HUES48 (cell line): ENCODE data around the gene BDH1.

Experiments used
- H3K27ac ChIP-seq: one replicate; pipeline ENCODE4 v1.7.0; 2013; ENCODE audit warnings: low read depth, low read length, inconsistent platforms
- H3K27me3 ChIP-seq: 2 replicates; pipeline ENCODE4 v1.6.1; 2013; ENCODE audit warnings: mild to moderate bottlenecking, low read length; ENCODE audit not compliant: control insufficient read depth, insufficient read depth
- H3K36me3 ChIP-seq: 2 replicates; pipeline ENCODE4 v1.6.1; 2013; ENCODE audit warnings: low read length; ENCODE audit not compliant: control insufficient read depth, insufficient read depth
- H3K4me1 ChIP-seq: 2 replicates; pipeline ENCODE4 v1.6.1; 2013; ENCODE audit warnings: mild to moderate bottlenecking, low read length; ENCODE audit not compliant: control insufficient read depth, insufficient read depth
- H3K4me3 ChIP-seq: 2 replicates; pipeline ENCODE4 v1.5.1; 2013; ENCODE audit warnings: mild to moderate bottlenecking, low read depth, low read length
- H3K9ac ChIP-seq: 2 replicates; pipeline ENCODE4 v1.6.1; 2013; ENCODE audit warnings: mild to moderate bottlenecking, low read depth, low read length, moderate library complexity
- H3K9me3 ChIP-seq: 2 replicates; pipeline ENCODE4 v1.6.1; 2013; ENCODE audit warnings: low read length; ENCODE audit not compliant: control insufficient read depth, insufficient read depth

Gene BDH1

GRCh38 chr3:197510642-197511018 is 45.1 kb downstream of the BDH1 start:
- Histone ChIP-seq H3K4me1 (0 out of 2 replicates have a peak, but pooled peaks cover 5% of the 10 kb centered on the region), H3K27me3 (peaks cover 7% of the 10 kb centered on the region; the same call in 1 of the 2 replicates), H3K36me3 (peaks cover 3% of the 10 kb centered on the region; the same call in 1 of the 2 replicates), H3K4me3 (no peak overlapping the region), H3K9me3 (no peaks in the 10 kb centered on the region), H3K9ac (no peak overlapping the region), H3K27ac (no peak overlapping the region)

- 0 out of 2 replicates have a peak, but pooled peaks cover 5% of the 10 kb centered on the region for H3K4me1 ChIP-seq
- H3K9ac ChIP-seq, result no peak overlapping the region
Measured at GRCh38 chr3:197508924-197509775, 46.6 kb downstream of the BDH1 start.

GRCh38 chr3:197508461-197508860 is 47.3 kb downstream of the BDH1 start:
- 0 out of 2 replicates have a peak, but pooled peaks cover 5% of the 10 kb centered on the region for H3K4me1 ChIP-seq
- peaks cover 7% of the 10 kb centered on the region; the same call in 1 of the 2 replicates for H3K27me3 ChIP-seq
- H3K27ac ChIP-seq, result no peak overlapping the region
- no peaks in the 10 kb centered on the region for H3K9me3 ChIP-seq
- H3K36me3 ChIP-seq, result 0 out of 2 replicates have a peak, but pooled peaks cover 3% of the 10 kb centered on the region
- no peak overlapping the region for H3K4me3 ChIP-seq
- no peak overlapping the region for H3K9ac ChIP-seq

More at GRCh38 chr3:197508924-197509775, 46.6 kb downstream of the BDH1 start:
- no peaks in the 10 kb centered on the region for H3K9me3 ChIP-seq
- H3K27me3 ChIP-seq, result peaks cover 7% of the 10 kb centered on the region; the same call in 1 of the 2 replicates
- peaks cover 3% of the 10 kb centered on the region; the same call in 1 of the 2 replicates for H3K36me3 ChIP-seq
- no peak overlapping the region for H3K27ac ChIP-seq
- no peak overlapping the region for H3K4me3 ChIP-seq

DNA sequence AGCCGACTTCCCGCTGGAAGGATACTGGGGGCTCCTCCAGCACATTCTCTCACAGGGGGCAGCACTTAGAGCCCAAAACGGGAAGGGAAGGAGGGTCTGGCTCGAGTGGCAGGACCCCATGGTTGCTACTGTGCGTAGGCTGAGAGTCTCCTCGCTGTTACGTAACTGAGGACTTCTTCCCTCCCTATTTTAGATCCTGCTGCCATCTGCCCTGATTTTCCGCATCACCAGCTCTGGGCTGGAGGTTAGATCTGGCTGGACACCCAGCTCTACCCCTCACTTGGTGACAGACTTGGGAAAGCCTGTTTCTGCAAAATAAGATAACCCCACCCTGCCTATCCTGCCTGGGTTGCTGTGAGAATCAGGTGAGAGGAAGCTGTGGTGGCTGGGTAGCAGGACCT is 47.7 kb downstream of the BDH1 start:
- H3K27ac ChIP-seq, result no peak overlapping the region
- H3K4me3 ChIP-seq, result no peak overlapping the region
- H3K27me3 ChIP-seq, result peaks cover 7% of the 10 kb centered on the region; the same call in 1 of the 2 replicates
- H3K9me3 ChIP-seq, result no peaks in the 10 kb centered on the region
- no peak overlapping the region for H3K9ac ChIP-seq
- 0 out of 2 replicates have a peak, but pooled peaks cover 5% of the 10 kb centered on the region for H3K4me1 ChIP-seq
- H3K36me3 ChIP-seq, result 0 out of 2 replicates have a peak, but pooled peaks cover 3% of the 10 kb centered on the region

GRCh38 chr3:197507541-197507940 is 48.2 kb downstream of the BDH1 start:
- H3K27ac ChIP-seq, result no peak overlapping the region
- peaks cover 7% of the 10 kb centered on the region; the same call in 1 of the 2 replicates for H3K27me3 ChIP-seq
- H3K9me3 ChIP-seq, result no peaks in the 10 kb centered on the region
- H3K9ac ChIP-seq, result no peak overlapping the region
- no peak overlapping the region for H3K4me3 ChIP-seq
- 0 out of 2 replicates have a peak, but pooled peaks cover 3% of the 10 kb centered on the region for H3K36me3 ChIP-seq
- 0 out of 2 replicates have a peak, but pooled peaks cover 3% of the 10 kb centered on the region for H3K4me1 ChIP-seq

- Histone ChIP-seq H3K36me3 (0 out of 2 replicates have a peak, but pooled peaks cover 3% of the 10 kb centered on the region), H3K4me3 (no peak overlapping the region), H3K4me1 (0 out of 2 replicates have a peak, but pooled peaks cover 3% of the 10 kb centered on the region), H3K9me3 (no peaks in the 10 kb centered on the region), H3K9ac (no peak overlapping the region), H3K27me3 (peaks cover 7% of the 10 kb centered on the region; the same call in 1 of the 2 replicates), H3K27ac (no peak overlapping the region)
Measured at GRCh38 chr3:197507081-197507480, 48.7 kb downstream of the BDH1 start.

DNA sequence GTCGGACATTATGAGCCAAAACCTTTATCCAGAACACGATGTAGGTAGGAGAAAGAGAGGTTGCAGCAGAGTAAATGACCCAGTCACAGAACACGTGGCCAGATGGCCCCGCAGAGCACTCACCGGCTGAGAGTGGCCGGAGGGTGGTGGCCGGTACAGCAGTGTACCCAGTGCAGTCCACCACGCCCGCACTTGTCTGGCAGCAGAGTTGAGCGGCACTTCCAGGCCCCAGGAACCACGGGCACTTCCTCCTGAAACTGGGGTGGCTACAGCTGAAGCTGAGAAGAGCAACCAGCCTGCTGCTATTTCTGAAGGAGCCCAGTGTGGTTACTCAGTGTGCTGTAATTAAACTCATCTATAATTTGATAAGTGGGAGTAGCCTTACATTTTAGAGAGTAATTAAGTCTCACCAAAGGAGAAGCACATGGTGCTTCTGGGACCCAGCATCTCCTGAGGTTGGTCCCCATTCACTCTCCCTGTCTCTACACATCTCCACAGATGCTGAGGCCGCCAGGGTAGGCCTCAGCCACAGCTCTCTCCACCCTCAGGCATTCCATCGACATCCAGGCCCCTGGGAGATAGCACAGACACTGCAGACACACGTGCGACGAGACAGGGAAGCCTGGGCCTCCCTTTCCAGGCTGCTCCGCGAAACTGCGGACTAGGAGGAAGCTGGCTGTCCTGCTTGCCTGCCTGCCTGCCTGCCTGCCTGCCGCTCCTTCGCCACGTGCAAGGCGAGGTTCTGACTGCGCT is 49.8 kb downstream of the BDH1 start:
- Histone ChIP-seq H3K9ac (no peak overlapping the region), H3K4me1 (0 out of 2 replicates have a peak, but pooled peaks cover 3% of the 10 kb centered on the region)

DNA sequence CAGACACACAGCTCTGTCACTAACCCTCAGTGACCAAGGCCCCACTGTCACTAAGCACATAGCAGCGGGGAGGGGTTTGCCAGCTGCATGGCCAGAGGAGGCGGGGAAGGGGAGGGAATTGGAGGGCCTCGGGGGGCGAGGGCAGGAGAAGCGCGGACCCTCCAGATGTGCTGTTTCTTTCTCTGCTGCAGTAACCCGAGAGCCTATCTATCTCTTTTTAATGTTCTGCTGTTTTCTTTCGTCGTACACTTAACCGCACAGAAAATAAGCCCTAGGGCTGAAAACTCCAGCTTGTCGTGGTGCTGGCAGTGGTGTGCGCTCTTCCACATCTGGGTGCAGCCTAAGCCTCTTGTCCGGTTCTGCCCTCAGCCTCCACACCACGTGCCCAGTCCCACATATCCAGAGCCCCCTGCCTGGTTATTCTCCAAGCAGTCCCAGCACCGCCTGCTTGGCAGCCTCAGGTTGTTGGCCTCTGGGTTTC is 51.1 kb downstream of the BDH1 start:
- H3K27me3 ChIP-seq, result peaks cover 5% of the 10 kb centered on the region; the same call in 1 of the 2 replicates
- no peak overlapping the region for H3K4me3 ChIP-seq
- no peak overlapping the region for H3K27ac ChIP-seq
- no peaks in the 10 kb centered on the region for H3K9me3 ChIP-seq
- no peak overlapping the region for H3K9ac ChIP-seq
- H3K4me1 ChIP-seq, result 0 out of 2 replicates have a peak, but pooled peaks cover 3% of the 10 kb centered on the region
- no peaks in the 10 kb centered on the region for H3K36me3 ChIP-seq

More for the DNA sequence above, 49.8 kb downstream of the BDH1 start:
- Histone ChIP-seq H3K4me3 (no peak overlapping the region), H3K27ac (no peak overlapping the region), H3K36me3 (no peaks in the 10 kb centered on the region), H3K27me3 (peaks cover 7% of the 10 kb centered on the region; the same call in 1 of the 2 replicates), H3K9me3 (no peaks in the 10 kb centered on the region)

GRCh38 chr3:197504229-197504628 is 51.5 kb downstream of the BDH1 start:
- no peaks in the 10 kb centered on the region for H3K36me3 ChIP-seq
- no peaks in the 10 kb centered on the region for H3K9me3 ChIP-seq
- H3K4me3 ChIP-seq, result no peak overlapping the region
- no peak overlapping the region for H3K9ac ChIP-seq
- H3K27ac ChIP-seq, result no peak overlapping the region
- H3K27me3 ChIP-seq, result 0 out of 2 replicates have a peak, but pooled peaks cover under 1% of the 10 kb centered on the region
- 0 out of 2 replicates have a peak, but pooled peaks cover 3% of the 10 kb centered on the region for H3K4me1 ChIP-seq

DNA sequence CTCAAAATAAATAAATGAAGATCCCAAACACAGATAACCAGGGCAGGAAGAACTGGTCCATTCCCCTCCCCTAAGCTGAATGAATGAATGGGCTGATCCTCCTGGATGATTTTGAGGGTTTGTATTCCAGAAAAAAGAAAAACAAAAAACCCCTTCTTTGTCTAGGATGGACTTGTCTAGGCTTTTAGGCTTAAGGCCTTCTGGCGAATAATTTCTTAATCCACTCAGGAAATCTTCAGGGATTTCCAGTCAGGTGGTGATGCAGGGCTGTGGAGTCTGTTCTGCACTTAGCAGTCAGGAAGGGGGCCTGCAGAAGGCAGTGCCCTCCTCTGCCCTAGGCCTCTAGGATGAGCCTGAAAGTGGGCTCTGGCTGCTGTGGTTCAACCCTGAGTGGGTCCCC is 52.1 kb downstream of the BDH1 start:
- no peaks in the 10 kb centered on the region for H3K9me3 ChIP-seq
- 0 out of 2 replicates have a peak, but pooled peaks cover 3% of the 10 kb centered on the region for H3K4me1 ChIP-seq
- H3K27me3 ChIP-seq, result no peaks in the 10 kb centered on the region
- H3K27ac ChIP-seq, result no peak overlapping the region
- H3K4me3 ChIP-seq, result no peak overlapping the region
- H3K9ac ChIP-seq, result no peak overlapping the region
- H3K36me3 ChIP-seq, result no peaks in the 10 kb centered on the region
